HG03521 (cell line): ENCODE results near the gene DUSP10.

Experiments
- ATAC-seq: cut with Tn5 transposase; IDR thresholded peaks from one replicate; pipeline ENCODE4 v1.9.1; 2021; ENCODE audit warnings: mild to moderate bottlenecking, moderate library complexity; ENCODE audit not compliant: unreplicated experiment

DUSP10 gene

DNA sequence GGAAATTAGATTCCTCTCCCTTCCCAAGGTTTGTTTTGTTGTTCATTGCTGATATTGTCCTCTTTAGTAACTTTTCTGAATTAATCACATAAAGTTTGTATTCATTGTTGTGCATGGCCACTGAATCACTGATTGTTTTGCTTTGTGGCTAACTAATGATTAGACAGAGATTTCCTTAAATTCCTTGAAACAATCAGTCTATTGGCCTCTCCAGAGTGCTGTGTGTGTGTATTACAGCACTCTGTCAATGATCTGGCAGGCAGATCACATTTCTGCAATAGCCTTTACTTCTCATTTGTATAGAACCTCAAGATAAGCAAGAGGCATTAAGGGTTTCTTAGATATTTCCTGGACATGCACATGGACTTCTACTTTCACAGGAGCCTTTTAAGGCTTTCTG, 78.6 kb downstream of the DUSP10 start:
- no peak for ATAC-seq

DNA sequence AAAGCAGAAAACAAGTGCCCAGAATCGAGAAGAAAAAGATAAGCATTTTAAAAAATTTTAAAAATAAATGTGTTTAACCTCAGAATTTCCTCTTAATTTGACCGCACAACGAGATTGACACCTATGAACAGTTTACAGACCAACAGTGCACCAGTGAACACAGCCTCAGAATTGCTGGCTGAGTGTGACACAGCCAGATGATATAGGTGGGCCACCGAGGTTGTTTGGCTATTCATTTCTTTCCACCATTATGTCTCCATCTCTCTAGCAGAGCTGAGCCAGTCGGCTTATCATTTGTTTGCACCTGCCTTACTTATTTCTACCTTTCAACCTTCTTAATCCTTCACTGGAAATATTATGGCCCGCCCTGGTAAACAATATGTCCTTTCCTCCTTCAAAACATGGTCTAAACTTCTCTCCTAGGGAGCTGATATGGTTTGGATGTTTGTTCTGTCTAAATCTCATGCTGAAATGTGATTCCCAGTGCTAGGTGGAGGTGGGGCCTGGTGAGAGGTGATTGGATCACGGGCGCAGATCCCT, 86.1 kb downstream of the DUSP10 start:
- ATAC-seq: no peak
